ENCODE results near the gene STXBP2.
A peak's percentile ranks its signal among the peaks of the same experiment; 100 is the strongest.

The STXBP2 gene

DNA sequence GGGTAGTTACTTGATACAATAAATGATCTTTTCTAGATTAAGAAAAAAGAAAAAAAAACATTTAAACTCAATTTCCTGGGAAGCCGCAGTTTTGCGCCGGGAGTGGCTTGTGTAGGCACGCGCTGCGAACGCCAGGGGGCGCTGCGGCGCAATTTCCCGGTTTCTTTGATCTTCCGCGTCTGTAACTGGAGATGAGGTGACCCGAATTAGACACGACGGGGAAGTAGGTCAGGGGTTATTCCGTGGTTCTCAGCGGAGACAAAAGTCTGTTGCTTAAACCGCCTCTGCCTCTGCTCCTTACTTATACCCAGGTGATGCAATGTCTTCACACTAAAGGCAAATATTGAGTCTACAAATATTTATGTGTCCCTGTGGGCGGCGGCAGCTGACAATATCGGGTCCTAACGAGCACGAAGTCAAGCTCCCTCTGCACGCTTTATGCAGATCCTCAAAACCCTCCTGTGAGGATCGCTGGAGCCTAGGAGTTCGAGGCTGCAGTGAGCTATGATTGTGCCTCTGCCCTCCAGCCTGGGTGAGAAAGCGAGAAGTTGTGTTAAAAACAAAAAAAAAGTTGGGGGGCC is 15.2 kb downstream of the STXBP2 start (continued):
- TF ChIP-seq, protein P1, sequence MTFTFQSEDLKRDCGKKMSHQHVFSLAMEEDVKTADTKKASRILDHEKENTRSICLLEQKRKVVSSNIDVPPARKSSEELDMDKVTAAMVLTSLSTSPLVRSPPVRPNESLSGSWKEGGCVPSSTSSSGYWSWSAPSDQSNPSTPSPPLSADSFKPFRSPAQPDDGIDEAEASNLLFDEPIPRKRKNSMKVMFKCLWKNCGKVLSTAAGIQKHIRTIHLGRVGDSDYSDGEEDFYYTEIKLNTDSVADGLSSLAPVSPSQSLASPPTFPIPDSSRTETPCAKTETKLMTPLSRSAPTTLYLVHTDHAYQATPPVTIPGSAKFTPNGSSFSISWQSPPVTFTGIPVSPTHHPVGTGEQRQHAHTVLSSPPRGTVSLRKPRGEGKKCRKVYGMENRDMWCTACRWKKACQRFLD (tag by site-specific recombination; IDR thresholded peaks at IDR 0.05), result no peak
- TF ChIP-seq ZNF660 (tag by site-specific recombination; IDR thresholded peaks at IDR 0.05) (peak; percentile 84), ZNF366 (tag by site-specific recombination; conservative IDR thresholded peaks at IDR 0.05) (peak; percentile 67), ZNF416 (tag by site-specific recombination; IDR thresholded peaks at IDR 0.05) (no peak), ZFHX2 (tag by site-specific recombination; conservative IDR thresholded peaks at IDR 0.05) (peak; percentile 77), ZNF174 (tag by site-specific recombination; IDR thresholded peaks at IDR 0.05) (no peak), ZFP3 (tag by site-specific recombination; IDR thresholded peaks at IDR 0.05; ENCODE audit: low read depth) (peak; percentile 45; the same call in 1 of the 2 replicates), SCRT2 (tag by site-specific recombination; IDR thresholded peaks at IDR 0.05) (peak; percentile 59), ZFP69B (tag by site-specific recombination; IDR thresholded peaks at IDR 0.05) (peak; percentile 17; the same call in 1 of the 2 replicates), ZNF394 (tag by site-specific recombination; IDR thresholded peaks at IDR 0.05; ENCODE audit: borderline replicate concordance) (peak; percentile 49; the same call in 1 of the 2 replicates), ZNF658 (tag by site-specific recombination; IDR thresholded peaks at IDR 0.05) (no peak), KLF9 (tag by site-specific recombination; IDR thresholded peaks at IDR 0.05; ENCODE audit: low read depth) (no peak), ZNF350 (tag by site-specific recombination; IDR thresholded peaks at IDR 0.05) (no peak), ZNF677 (tag by site-specific recombination; IDR thresholded peaks at IDR 0.05) (no peak), ZNF558 (tag by site-specific recombination; IDR thresholded peaks at IDR 0.05) (peak; percentile 54; the same call in 1 of the 2 replicates), ZNF324 (tag by site-specific recombination; IDR thresholded peaks at IDR 0.05) (0 out of 2 replicates have a peak, but pooled peaks have one; percentile 47), ZNF223 (tag by site-specific recombination; IDR thresholded peaks at IDR 0.05) (no peak), TCF7L2 (IDR thresholded peaks at IDR 0.05; ENCODE audit: borderline replicate concordance, low read depth, low read length) (peak; percentile 100), ZNF24 (tag by site-specific recombination; IDR thresholded peaks at IDR 0.05) (0 out of 2 replicates have a peak, but pooled peaks have one; percentile 65), ZNF830 (tag by site-specific recombination; IDR thresholded peaks at IDR 0.05; ENCODE audit: low read depth) (no peak), BCL11B (tag by site-specific recombination; IDR thresholded peaks at IDR 0.05; ENCODE audit: low read depth) (peak; percentile 78), ZNF169 (tag by site-specific recombination; IDR thresholded peaks at IDR 0.05) (no peak), ZNF529 (tag by site-specific recombination; IDR thresholded peaks at IDR 0.05; ENCODE audit: insufficient replicate concordance) (no peak), ZNF670 (tag by site-specific recombination; IDR thresholded peaks at IDR 0.05; ENCODE audit: low read depth) (no peak), ZNF16 (tag by site-specific recombination; IDR thresholded peaks at IDR 0.05; ENCODE audit: low read depth) (no peak)
- TF ChIP-seq, protein P2, sequence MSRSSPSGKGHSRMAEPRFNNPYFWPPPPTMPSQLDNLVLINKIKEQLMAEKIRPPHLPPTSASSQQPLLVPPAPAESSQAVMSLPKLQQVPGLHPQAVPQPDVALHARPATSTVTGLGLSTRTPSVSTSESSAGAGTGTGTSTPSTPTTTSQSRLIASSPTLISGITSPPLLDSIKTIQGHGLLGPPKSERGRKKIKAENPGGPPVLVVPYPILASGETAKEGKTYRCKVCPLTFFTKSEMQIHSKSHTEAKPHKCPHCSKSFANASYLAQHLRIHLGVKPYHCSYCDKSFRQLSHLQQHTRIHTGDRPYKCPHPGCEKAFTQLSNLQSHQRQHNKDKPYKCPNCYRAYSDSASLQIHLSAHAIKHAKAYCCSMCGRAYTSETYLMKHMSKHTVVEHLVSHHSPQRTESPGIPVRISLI (tag by site-specific recombination; IDR thresholded peaks at IDR 0.05), result peak; percentile 67; the same call in 1 of the 2 replicates
- TF ChIP-seq, protein P3, sequence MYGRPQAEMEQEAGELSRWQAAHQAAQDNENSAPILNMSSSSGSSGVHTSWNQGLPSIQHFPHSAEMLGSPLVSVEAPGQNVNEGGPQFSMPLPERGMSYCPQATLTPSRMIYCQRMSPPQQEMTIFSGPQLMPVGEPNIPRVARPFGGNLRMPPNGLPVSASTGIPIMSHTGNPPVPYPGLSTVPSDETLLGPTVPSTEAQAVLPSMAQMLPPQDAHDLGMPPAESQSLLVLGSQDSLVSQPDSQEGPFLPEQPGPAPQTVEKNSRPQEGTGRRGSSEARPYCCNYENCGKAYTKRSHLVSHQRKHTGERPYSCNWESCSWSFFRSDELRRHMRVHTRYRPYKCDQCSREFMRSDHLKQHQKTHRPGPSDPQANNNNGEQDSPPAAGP (tag by site-specific recombination; IDR thresholded peaks at IDR 0.05), result peak; percentile 68; the same call in 1 of the 2 replicates
- TF ChIP-seq, protein P4, sequence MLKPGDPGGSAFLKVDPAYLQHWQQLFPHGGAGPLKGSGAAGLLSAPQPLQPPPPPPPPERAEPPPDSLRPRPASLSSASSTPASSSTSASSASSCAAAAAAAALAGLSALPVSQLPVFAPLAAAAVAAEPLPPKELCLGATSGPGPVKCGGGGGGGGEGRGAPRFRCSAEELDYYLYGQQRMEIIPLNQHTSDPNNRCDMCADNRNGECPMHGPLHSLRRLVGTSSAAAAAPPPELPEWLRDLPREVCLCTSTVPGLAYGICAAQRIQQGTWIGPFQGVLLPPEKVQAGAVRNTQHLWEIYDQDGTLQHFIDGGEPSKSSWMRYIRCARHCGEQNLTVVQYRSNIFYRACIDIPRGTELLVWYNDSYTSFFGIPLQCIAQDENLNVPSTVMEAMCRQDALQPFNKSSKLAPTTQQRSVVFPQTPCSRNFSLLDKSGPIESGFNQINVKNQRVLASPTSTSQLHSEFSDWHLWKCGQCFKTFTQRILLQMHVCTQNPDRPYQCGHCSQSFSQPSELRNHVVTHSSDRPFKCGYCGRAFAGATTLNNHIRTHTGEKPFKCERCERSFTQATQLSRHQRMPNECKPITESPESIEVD (tag by site-specific recombination; IDR thresholded peaks at IDR 0.05), result 0 out of 2 replicates have a peak, but pooled peaks have one; percentile 33
- TF ChIP-seq, protein P5, sequence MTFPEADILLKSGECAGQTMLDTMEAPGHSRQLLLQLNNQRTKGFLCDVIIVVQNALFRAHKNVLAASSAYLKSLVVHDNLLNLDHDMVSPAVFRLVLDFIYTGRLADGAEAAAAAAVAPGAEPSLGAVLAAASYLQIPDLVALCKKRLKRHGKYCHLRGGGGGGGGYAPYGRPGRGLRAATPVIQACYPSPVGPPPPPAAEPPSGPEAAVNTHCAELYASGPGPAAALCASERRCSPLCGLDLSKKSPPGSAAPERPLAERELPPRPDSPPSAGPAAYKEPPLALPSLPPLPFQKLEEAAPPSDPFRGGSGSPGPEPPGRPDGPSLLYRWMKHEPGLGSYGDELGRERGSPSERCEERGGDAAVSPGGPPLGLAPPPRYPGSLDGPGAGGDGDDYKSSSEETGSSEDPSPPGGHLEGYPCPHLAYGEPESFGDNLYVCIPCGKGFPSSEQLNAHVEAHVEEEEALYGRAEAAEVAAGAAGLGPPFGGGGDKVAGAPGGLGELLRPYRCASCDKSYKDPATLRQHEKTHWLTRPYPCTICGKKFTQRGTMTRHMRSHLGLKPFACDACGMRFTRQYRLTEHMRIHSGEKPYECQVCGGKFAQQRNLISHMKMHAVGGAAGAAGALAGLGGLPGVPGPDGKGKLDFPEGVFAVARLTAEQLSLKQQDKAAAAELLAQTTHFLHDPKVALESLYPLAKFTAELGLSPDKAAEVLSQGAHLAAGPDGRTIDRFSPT (tag by site-specific recombination; IDR thresholded peaks at IDR 0.05), result no peak
- TF ChIP-seq, protein P6, sequence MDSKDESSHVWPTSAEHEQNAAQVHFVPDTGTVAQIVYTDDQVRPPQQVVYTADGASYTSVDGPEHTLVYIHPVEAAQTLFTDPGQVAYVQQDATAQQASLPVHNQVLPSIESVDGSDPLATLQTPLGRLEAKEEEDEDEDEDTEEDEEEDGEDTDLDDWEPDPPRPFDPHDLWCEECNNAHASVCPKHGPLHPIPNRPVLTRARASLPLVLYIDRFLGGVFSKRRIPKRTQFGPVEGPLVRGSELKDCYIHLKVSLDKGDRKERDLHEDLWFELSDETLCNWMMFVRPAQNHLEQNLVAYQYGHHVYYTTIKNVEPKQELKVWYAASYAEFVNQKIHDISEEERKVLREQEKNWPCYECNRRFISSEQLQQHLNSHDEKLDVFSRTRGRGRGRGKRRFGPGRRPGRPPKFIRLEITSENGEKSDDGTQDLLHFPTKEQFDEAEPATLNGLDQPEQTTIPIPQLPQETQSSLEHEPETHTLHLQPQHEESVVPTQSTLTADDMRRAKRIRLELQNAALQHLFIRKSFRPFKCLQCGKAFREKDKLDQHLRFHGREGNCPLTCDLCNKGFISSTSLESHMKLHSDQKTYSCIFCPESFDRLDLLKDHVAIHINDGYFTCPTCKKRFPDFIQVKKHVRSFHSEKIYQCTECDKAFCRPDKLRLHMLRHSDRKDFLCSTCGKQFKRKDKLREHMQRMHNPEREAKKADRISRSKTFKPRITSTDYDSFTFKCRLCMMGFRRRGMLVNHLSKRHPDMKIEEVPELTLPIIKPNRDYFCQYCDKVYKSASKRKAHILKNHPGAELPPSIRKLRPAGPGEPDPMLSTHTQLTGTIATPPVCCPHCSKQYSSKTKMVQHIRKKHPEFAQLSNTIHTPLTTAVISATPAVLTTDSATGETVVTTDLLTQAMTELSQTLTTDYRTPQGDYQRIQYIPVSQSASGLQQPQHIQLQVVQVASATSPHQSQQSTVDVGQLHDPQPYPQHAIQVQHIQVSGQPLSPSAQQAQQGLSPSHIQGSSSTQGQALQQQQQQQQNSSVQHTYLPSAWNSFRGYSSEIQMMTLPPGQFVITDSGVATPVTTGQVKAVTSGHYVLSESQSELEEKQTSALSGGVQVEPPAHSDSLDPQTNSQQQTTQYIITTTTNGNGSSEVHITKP (tag by site-specific recombination; IDR thresholded peaks at IDR 0.05), result peak; percentile 54; the same call in 1 of the 2 replicates
